ENCODE results near the gene FFAR3.

Gene FFAR3

GRCh38 chr19:35357867-35358573, at the start of gene FFAR3:
Gene FFAR3, plus strand, starts transcription at chr19:35358460. Its CDS starts 431 bp downstream, at chr19:35358891.
- Histone ChIP-seq H3K79me2 (ENCODE audit: insufficient read depth, low read length) (no peaks in the 10 kb centered on the region), H3K9ac (ENCODE audit: low read depth, low read length) (no peak within 1 kb of the TSS), H3K9me3 (ENCODE audit: insufficient read depth, low read length, severe bottlenecking) (no peaks in the 10 kb centered on the region), H4K20me1 (ENCODE audit: insufficient read depth, low read length) (no peaks in the 10 kb centered on the region), H3K27me3 (ENCODE audit: insufficient read depth, low read length, poor library complexity) (no peaks in the 10 kb centered on the region), H3K4me2 (ENCODE audit: insufficient read depth, low read length) (no peak within 1 kb of the TSS), H3K36me3 (ENCODE audit: insufficient read depth, low read length) (no peaks in the 10 kb centered on the region), H2AFZ (ENCODE audit: low read depth, low read length) (no peak within 1 kb of the TSS), H3K27ac (ENCODE audit: low read length) (no peak within 1 kb of the TSS), H3K4me3 (ENCODE audit: low read depth in 1 of 2, low read length in 2 of 2) (no peak within 1 kb of the TSS), H3K4me1 (ENCODE audit: insufficient read depth, low read length) (no peaks in the 10 kb centered on the region)
- ATAC-seq (ENCODE audit: insufficient read depth, low read depth): no peak
- DNase-seq: peak; percentile 5
- TF ChIP-seq EZH2 (IDR thresholded peaks at IDR 0.05; ENCODE audit: borderline replicate concordance, low read depth, low read length, severe bottlenecking) (no peak), CTCF (IDR thresholded peaks at IDR 0.05; ENCODE audit: borderline replicate concordance, extremely low read depth, low read length, poor library complexity, severe bottlenecking) (no peak)

- Histone ChIP-seq H3K4me1 (ENCODE audit: insufficient read depth, low read length) (no peaks in the 10 kb centered on the region), H3K9ac (ENCODE audit: low read depth, low read length) (no peak overlapping the region), H3K9me3 (ENCODE audit: insufficient read depth, low read length, severe bottlenecking) (no peaks in the 10 kb centered on the region), H3K27me3 (ENCODE audit: insufficient read depth, low read length, poor library complexity) (no peaks in the 10 kb centered on the region), H3K4me2 (ENCODE audit: insufficient read depth, low read length) (no peak overlapping the region), H3K27ac (ENCODE audit: low read length) (no peak overlapping the region), H3K4me3 (ENCODE audit: low read depth in 1 of 2, low read length in 2 of 2) (no peak overlapping the region), H3K36me3 (ENCODE audit: insufficient read depth, low read length) (no peaks in the 10 kb centered on the region), H4K20me1 (ENCODE audit: insufficient read depth, low read length) (0 out of 2 replicates have a peak, but pooled peaks cover under 1% of the 10 kb centered on the region), H2AFZ (ENCODE audit: low read depth, low read length) (no peak overlapping the region), H3K79me2 (ENCODE audit: insufficient read depth, low read length) (no peaks in the 10 kb centered on the region)
- DNase-seq (no peak), ATAC-seq (ENCODE audit: insufficient read depth, low read depth) (no peak)
- TF ChIP-seq CTCF (IDR thresholded peaks at IDR 0.05; ENCODE audit: borderline replicate concordance, extremely low read depth, low read length, poor library complexity, severe bottlenecking): no peak
- TF ChIP-seq EZH2 (IDR thresholded peaks at IDR 0.05; ENCODE audit: borderline replicate concordance, low read depth, low read length, severe bottlenecking): no peak
These were observed 49.4 kb upstream of the FFAR3 start for GRCh38 chr19:35308910-35309309.

- H4K20me1 ChIP-seq (ENCODE audit: insufficient read depth, low read length): 0 out of 2 replicates have a peak, but pooled peaks cover 2% of the 10 kb centered on the region
- DNase-seq (no peak), ATAC-seq (ENCODE audit: insufficient read depth, low read depth) (no peak)
- no peaks in the 10 kb centered on the region for H3K36me3 ChIP-seq (ENCODE audit: insufficient read depth, low read length)
- no peak overlapping the region for H3K27ac ChIP-seq (ENCODE audit: low read length)
- H3K27me3 ChIP-seq (ENCODE audit: insufficient read depth, low read length, poor library complexity): no peaks in the 10 kb centered on the region
- H3K4me2 ChIP-seq (ENCODE audit: insufficient read depth, low read length): no peak overlapping the region
- H2AFZ ChIP-seq (ENCODE audit: low read depth, low read length): no peak overlapping the region
- no peak overlapping the region for H3K9ac ChIP-seq (ENCODE audit: low read depth, low read length)
- no peaks in the 10 kb centered on the region for H3K79me2 ChIP-seq (ENCODE audit: insufficient read depth, low read length)
- H3K9me3 ChIP-seq (ENCODE audit: insufficient read depth, low read length, severe bottlenecking): no peaks in the 10 kb centered on the region
- H3K4me3 ChIP-seq (ENCODE audit: low read depth in 1 of 2, low read length in 2 of 2): no peak overlapping the region
- no peaks in the 10 kb centered on the region for H3K4me1 ChIP-seq (ENCODE audit: insufficient read depth, low read length)
- no peak for TF ChIP-seq CTCF (IDR thresholded peaks at IDR 0.05; ENCODE audit: borderline replicate concordance, extremely low read depth, low read length, poor library complexity, severe bottlenecking)
- no peak for TF ChIP-seq EZH2 (IDR thresholded peaks at IDR 0.05; ENCODE audit: borderline replicate concordance, low read depth, low read length, severe bottlenecking)
These were observed 48.6 kb upstream of the FFAR3 start for GRCh38 chr19:35309481-35310279.

Data from DND-41 (cell line).